ENCODE measurements around the gene IL7R.

Gene IL7R

DNA sequence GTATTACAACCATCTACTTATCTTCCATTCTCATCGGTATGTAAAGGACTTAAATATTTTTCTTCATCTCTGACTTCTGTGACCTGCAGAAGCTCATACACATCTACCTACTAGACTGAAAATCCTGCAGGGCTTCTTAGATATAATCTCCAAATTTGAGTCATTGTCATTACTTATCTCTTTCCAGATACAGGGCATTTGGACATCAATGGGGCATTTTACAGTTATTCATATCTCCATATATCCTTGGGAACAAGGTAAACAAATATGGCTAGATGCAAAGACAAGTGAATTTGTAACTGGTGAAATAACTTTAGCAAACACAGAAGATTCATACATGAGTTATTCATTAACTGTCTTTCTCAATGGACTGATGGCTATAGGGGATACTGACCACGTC lies 37.7 kb upstream of the IL7R start:
- DNase-seq (ENCODE audit: insufficient read length, low spot score), result no peak
- TF ChIP-seq, protein P1, sequence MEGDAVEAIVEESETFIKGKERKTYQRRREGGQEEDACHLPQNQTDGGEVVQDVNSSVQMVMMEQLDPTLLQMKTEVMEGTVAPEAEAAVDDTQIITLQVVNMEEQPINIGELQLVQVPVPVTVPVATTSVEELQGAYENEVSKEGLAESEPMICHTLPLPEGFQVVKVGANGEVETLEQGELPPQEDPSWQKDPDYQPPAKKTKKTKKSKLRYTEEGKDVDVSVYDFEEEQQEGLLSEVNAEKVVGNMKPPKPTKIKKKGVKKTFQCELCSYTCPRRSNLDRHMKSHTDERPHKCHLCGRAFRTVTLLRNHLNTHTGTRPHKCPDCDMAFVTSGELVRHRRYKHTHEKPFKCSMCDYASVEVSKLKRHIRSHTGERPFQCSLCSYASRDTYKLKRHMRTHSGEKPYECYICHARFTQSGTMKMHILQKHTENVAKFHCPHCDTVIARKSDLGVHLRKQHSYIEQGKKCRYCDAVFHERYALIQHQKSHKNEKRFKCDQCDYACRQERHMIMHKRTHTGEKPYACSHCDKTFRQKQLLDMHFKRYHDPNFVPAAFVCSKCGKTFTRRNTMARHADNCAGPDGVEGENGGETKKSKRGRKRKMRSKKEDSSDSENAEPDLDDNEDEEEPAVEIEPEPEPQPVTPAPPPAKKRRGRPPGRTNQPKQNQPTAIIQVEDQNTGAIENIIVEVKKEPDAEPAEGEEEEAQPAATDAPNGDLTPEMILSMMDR (IDR thresholded peaks at IDR 0.05; ENCODE audit: insufficient read depth, missing control alignments), result no peak
- no peak for FAIRE-seq

DNA sequence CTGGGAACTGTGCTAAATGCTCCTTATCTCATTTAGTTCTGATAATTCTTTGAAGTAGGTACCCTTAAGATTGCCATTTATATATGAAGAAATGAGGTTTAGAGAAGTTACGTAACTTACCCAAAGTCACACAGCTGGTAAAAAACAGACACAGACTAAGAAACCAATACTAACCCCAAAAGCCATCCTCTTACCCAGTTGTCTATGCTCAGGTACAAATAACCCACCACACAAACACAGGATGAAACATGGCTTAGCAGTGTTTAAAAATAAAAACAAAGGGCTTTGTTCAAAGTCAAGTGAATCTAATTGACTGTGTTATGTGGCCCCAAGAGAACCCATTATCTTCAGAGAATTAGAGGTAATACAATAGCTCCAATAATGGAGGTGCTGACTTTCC lies 37.0 kb upstream of the IL7R start:
- TF ChIP-seq, protein P1 (IDR thresholded peaks at IDR 0.05; ENCODE audit: insufficient read depth, missing control alignments), result no peak
- DNase-seq (ENCODE audit: insufficient read length, low spot score), result no peak
- FAIRE-seq, result no peak

DNA sequence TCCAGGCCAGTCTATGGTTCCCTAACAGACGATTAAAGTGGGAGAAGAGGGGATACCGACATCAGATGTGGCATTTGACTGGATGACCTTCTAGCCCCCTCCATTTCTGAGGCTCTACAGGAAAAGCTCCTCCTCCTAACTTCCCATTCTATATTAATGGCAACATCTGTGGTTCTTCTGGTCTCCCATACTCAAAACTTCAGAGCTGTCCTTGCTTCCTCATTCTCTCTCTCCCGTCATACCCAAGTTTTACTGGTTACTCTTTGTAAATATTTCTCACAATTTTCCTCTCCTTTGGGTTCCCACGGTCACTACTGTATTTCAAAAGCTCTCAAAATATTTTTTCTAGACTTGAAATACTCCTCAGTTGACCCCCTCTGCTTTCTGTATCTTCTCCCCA lies 36.0 kb upstream of the IL7R start:
- DNase-seq (ENCODE audit: insufficient read length, low spot score) (no peak), FAIRE-seq (no peak)
- TF ChIP-seq, protein P1 (IDR thresholded peaks at IDR 0.05; ENCODE audit: insufficient read depth, missing control alignments), result no peak

DNA sequence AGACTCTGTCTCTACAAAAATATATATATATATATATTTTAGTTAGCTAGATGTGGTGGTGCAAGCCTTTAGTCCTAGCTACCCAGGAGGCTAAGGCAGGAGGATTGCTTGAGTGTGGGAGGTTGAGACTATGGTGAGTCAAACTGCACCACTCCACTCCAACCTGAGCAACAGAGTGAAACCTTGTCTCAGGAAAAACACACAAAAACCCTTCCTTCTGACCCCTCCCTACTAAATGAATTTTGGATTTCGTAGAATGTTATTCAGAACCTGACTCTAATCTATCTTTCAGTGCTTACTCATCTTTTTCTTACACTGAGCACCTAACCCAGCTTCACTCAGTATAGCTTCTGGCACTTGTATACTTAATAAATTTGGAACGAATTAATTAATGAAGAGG lies 35.2 kb upstream of the IL7R start:
- TF ChIP-seq, protein P1 (IDR thresholded peaks at IDR 0.05; ENCODE audit: insufficient read depth, missing control alignments), result no peak
- FAIRE-seq (no peak), DNase-seq (ENCODE audit: insufficient read length, low spot score) (no peak)

DNA sequence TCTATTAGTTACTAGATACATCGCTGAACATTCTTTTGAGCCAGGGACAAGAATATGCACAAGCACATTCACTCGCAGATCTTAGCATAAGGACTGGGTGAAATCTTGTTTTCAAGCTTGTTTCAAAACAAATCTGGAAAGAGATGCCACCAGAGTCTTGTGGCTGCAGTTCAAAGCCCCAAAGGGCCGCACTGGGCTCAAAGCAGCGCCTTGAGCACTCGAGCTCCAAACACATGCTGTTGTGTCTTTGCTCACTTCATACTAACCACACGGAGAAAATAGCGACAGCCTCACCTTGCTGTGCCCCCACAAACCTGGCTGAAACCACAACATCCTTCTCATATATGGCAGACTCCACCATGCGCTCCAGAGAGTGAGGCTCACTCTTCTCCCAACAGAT lies 34.2 kb upstream of the IL7R start:
- DNase-seq (ENCODE audit: insufficient read length, low spot score), result no peak
- TF ChIP-seq, protein P1 (IDR thresholded peaks at IDR 0.05; ENCODE audit: insufficient read depth, missing control alignments), result no peak
- no peak for FAIRE-seq

DNA sequence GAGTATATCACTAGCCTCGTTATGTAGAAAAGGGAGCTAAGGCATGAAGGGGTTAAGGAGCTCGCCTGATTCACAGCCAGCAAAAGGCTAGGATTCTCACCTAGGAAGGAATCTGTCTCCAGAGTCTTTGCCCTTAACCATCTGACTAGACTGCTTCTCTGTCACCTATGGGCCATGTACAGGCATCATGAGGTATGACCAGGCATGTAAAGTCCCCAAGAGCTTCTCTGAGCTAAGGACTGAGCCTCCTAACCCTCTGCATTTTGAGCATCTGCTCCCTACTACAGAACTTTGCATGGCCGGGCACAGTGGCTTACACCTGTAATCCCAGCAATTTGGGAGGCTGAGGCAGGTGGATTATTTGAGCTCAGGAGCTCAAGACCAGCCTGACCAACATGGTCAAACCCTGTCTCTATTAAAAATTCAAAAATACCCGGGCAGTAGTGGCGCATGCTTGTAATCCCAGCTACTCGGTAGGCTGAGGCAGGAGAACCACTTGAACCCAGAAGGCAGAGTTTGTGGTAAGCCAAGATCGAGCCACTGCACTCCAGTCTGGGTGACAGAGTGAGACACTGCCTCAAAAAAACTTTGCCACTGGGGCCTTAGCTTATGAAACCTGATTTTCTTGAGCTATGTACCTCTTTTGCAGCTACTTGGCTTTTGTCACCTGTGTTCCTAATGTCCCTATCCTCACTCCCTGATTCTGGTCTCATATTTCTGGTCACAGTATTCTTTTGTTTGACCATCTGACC lies 33.2 kb upstream of the IL7R start:
- TF ChIP-seq, protein P1 (IDR thresholded peaks at IDR 0.05; ENCODE audit: insufficient read depth, missing control alignments), result no peak
- DNase-seq (ENCODE audit: insufficient read length, low spot score) (no peak), FAIRE-seq (no peak)

DNA sequence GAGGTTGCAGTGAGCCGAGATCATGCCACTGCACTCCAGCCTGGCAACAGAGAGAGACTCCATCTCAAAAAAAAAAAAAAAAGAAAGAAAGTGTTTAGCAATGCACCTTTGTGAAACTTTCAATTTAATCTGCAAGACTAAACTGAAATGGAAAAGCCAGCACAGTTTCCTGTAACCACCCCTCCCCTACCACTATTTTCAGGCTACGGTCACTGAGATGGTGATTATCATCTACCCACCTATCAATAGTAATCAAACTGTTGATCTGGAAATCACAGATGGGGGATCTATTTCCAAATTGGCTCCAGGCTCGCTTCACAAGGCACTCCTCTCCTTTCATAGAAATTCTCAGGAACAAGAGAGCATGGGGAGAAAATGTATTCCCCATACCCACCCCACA lies 30.6 kb upstream of the IL7R start:
- DNase-seq (ENCODE audit: insufficient read length, low spot score) (no peak), FAIRE-seq (no peak)
- TF ChIP-seq, protein P1 (IDR thresholded peaks at IDR 0.05; ENCODE audit: insufficient read depth, missing control alignments), result no peak

Data from D721Med (cell line).